GM21786 (cell line): ENCODE measurements around the gene MTHFSD.

ENCODE experiments used
- ATAC-seq: cut with Tn5 transposase; IDR thresholded peaks from one replicate; pipeline ENCODE4 v1.9.1; 2021; ENCODE audit not compliant: unreplicated experiment

The MTHFSD gene

DNA sequence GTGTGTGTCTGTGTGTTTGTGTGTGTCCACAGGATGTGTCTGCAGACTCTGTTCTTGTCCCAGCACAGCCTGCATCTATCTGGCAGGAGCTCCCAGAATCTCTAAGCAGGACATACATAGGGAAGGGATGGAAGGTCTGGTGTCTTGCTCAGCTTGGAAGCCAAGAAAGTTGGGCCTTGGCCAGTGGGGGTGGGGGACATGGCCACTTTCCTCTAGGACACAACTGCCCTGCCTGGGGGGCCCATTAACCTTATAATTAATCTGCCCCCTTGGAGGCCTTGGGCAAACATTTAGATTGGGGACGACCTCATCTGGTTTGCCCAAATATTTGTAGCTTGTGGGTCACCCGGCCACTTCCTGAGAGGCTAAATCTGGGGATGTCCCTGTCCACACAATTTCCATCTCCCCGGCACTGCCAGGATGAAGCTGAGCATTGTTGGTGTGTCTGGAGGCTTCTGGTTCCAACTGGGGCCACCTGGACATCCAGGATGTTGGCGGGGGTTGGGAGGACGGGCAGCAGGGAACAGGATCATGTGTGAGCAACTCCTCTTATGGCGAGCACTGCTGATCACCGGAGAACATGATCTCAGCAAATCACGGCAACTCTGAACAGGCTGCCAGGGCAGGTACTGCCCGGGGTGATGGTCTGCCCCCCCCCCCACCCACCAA lies 61.9 kb downstream of the MTHFSD start:
- no peak for ATAC-seq

DNA sequence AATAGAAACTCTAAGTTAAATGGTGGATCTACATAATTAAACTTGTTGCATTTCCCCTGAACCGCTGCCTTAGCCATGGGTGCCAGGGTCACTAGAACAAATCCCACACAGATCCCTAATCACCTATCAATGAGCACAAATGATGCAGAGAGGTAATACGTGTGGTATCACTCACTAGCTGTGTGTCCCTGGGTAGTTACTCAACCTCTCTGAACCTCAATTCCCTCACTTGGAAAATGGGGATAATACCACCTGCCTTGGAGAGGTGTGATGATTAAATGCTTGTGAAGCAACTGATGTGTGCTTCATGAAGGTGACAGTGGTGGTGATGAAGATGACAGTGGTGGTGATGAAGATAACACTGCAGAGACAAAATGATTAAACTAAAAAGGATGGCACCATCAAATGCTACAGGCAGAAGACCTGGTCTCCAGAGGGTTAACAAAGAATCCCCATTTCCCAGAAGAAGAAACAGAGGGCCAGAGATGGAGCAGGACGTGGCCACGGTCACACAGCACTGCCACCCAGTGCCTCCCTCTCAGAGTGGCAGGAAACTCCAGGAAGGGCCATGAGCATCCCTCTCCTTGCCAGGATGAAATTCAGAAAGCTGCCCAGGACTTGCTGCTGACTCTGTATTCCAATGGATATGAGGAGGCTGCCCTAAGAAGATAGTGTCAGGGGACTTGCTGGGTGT lies 62.6 kb downstream of the MTHFSD start:
- ATAC-seq = no peak

DNA sequence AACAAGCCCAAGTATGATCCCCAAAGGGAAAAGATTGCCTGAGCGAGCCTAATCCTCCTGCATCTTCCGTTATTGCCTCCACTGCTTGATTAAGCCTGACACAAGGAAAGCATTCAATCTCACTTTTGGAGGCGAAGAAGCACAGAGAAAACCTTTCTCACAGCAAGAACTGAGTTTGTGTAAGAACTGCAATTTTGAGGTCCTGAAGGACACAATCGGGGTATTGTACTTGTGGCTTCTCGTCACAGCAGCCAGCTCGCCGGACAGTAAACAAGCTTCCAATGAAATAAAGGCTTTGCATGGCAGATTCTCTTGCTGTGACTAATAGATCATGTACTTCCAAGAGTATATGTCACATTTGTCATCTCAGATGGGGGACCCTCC lies 63.4 kb downstream of the MTHFSD start:
- ATAC-seq = no peak

DNA sequence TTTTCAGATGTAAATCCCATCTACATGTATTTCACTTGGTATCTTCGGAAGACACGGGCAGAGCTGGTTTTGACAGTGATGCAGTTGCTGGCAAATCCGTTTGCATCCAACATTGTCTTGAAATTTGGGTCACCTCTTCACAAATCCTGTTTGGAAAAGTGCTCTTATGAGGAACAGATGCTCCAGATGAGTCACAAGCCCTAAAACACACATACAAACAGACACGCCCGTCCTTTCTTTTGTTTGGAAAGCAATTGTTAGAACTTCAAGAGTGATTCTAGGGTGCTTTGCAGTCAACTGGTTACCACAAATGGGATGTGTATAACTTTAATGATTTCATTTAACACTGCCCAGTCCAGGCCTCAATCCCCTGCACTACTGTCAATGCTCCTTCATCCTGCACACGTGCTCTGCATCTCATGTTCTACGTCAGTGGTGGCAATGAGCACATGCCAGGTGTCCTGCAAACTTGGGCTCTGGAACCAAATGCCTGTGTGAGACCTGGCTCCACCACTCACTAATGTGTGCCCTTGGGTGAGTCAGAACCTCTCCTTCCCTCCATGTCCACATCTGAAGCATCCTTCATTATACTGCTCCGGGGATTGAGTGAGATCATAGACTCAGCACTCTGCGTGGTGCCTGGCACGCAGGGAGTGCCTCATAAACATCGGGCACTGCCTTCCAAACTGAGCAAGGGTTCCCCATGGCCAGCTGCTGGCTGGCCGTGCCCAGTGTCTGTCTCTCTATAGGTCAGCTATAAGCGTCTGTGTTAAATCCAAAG lies 64.0 kb downstream of the MTHFSD start:
- ATAC-seq = no peak

DNA sequence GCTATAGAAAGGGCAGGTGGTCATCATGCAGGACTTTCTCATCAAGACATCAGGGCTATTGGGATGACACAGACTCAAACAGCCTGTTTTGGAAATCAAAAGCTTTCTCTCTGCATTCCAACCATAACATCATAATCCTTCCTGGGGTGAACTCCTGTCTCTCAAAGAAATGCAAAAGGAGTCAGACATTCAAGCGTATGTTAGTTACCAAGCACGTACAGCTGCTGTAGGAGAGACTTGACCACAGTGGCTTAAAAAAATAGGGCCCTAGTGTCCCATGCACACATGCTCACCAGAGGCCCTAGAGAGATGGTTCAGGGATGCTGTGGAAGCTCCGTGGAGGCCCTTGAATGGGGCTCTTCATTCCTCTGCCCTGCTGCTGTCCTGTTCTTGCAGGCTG lies 69.3 kb downstream of the MTHFSD start:
- no peak for ATAC-seq

DNA sequence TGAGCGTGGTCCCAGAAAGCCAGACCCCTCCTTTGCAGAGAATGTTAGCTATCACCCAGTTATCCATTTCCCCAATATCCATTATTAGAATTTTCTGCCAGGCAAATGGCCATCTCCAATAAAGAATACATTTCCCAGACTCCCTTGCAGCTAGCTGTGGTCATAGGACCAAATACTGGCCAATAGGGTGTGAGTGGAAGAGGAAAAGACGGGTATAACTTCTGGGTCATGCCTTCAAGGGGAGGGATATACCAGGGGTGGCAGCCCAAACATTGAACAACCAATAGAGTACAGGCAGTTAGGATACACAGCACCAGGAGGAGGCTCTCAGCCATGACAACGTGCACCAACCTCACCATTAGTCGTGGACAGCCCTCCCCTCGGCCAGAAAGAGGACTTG lies 70.8 kb downstream of the MTHFSD start:
- ATAC-seq = no peak

DNA sequence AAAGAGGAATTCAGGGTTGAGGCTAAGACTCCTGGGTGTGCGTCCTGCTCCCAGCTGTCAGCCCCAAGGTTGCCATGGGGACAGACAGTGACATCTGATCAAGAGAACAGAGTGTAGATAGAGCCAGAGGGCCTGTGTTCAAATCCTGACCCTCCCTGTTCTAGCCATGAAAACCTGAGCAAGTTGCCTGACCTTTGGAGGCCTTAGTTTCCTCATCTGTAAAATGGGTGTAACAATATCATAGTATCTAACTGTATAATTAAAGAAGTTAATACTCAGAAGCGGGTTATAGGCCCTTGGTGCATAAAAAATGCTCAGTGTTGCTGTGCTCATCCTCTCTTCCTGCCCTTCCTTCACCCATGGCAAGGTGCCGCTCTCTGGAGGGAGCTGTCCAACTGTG lies 73.4 kb downstream of the MTHFSD start:
- no peak for ATAC-seq

DNA sequence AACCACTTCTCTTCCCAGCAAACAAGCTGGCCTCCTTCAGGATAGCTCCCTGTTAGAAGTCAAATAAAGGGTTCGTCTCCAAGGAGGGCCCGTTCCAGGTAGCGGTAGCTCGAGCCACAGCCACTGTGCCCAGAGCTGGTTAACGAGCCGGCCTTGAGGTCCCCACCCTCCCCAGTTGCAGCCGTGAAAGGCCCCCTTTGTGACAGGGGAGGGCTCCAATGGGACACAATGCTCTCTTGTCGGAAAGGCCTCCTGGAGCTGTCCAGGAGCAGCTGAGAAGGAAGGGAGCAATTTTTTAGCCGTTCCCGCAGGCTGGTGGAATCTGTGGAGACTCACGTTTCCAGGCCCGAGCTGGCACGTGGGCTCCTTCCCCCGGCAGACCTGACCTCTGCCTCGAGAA lies 74.6 kb downstream of the MTHFSD start:
- ATAC-seq = no peak
